KOPT-K1 (cell line): ENCODE results near the gene RAB11FIP4.
A peak's percentile ranks its signal among the peaks of the same experiment; 100 is the strongest.

Source experiments
- H3K27ac ChIP-seq: fragments of 200-600 bp; sonication (generic); 2 replicates; pipeline ENCODE4 v1.5.1; 2016; ENCODE audit warnings: antibody characterized with exemption, mild to moderate bottlenecking, low read depth, low read length; ENCODE audit not compliant: poor library complexity, severe bottlenecking
- H3K36me3 ChIP-seq: fragments of 200-600 bp; sonication (generic); 2 replicates; pipeline ENCODE4 v1.5.1; 2017; ENCODE audit warnings: antibody characterized with exemption, mild to moderate bottlenecking, low read length, moderate library complexity; ENCODE audit not compliant: insufficient read depth
- H3K9me3 ChIP-seq: fragments of 200-600 bp; sonication (generic); 2 replicates; pipeline ENCODE4 v1.5.1; 2017; ENCODE audit warnings: antibody characterized with exemption, low read length, mild to moderate bottlenecking; ENCODE audit not compliant: insufficient read depth, poor library complexity, severe bottlenecking

RAB11FIP4 gene

DNA sequence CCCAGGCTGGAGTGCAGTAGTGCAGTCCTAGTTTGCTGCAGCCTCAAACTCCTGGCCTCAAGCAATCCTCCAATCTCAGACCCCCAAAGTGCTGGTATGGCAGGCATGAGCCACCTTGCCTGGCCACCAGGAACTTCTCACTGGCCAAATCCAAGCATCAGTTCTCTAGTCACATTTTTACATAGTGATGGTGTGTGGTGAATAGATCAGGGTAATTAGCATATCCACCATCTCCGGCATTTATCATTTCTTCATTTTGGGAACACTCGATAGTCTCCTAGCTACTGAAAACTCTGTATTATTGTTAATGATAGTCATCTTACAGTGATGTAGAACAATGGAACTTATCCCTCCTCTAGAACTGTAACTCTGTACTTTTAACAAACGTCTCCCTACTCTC, 58.3 kb downstream of the RAB11FIP4 start:
- H3K27ac ChIP-seq, result no peak overlapping the region
- no peaks in the 10 kb centered on the region for H3K36me3 ChIP-seq
- H3K9me3 ChIP-seq, result no peaks in the 10 kb centered on the region

DNA sequence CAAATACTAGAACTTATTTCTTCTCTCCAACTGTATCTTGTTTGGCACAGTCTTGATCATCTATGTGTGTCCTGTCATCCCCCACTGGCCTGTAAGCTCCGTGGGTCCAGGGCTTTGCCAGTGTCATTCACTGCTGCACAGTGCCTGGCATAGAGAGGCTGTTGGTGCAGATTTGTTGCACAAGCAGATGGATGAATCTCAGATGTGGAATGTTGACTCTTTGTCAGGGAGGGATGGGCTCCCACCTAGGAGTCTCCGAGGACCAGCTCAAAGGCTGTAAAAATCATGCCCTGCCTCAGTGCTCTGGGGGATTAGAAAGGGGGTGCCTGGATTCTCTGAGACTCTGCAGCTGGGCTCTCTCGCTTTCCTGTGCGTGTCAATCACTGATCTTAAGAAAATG, 60.6 kb downstream of the RAB11FIP4 start:
- no peaks in the 10 kb centered on the region for H3K9me3 ChIP-seq
- H3K36me3 ChIP-seq, result no peaks in the 10 kb centered on the region
- H3K27ac ChIP-seq, result no peak overlapping the region

DNA sequence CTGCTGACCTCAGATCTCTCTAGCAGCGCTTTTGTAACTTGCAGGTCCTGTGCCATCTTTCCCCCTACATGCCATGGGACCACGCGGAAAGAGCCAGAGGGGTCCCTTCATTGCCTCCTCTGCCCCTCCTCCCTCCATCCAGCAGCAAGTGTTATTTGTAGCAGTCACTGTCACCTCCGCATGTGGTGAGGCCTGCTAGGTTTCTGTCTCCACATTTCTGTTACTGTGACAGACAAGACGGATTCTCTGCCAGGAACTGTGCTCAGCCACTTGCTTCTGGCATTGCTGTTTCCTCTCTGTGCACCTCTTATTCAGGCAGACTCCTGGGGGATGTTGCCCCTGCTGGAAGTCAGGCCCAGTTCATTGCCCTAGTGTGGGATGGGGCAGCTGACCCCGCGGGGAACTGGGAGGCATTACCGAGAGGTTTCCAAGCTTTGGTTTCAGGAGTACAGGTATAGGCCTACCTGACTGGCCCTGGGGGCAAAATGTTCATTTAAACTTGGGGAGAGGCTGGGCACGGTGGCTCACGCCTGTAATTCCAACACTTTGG, 61.2 kb downstream of the RAB11FIP4 start:
- H3K27ac ChIP-seq, result no peak overlapping the region
- no peaks in the 10 kb centered on the region for H3K9me3 ChIP-seq
- H3K36me3 ChIP-seq, result no peaks in the 10 kb centered on the region

DNA sequence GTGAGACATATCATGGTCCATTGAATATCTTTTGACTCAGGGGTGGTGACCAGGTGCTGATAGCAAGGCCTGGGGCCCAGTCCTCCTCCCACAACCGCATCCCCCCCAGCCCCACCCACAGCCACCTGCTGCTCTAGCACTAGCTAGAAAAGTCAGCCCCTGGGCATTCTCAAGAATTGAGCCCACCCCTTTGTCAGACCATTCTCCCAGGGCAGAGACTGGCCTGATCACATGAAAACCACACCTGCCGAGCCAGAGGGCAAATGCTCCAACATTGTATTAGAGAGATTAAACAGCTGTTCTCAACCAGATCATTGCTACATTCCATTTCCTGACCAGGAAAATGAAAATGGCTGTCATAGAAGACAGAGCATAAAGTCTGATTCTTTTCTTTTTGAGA, 62.4 kb downstream of the RAB11FIP4 start:
- Histone ChIP-seq H3K9me3 (no peaks in the 10 kb centered on the region), H3K27ac (no peak overlapping the region), H3K36me3 (no peaks in the 10 kb centered on the region)

DNA sequence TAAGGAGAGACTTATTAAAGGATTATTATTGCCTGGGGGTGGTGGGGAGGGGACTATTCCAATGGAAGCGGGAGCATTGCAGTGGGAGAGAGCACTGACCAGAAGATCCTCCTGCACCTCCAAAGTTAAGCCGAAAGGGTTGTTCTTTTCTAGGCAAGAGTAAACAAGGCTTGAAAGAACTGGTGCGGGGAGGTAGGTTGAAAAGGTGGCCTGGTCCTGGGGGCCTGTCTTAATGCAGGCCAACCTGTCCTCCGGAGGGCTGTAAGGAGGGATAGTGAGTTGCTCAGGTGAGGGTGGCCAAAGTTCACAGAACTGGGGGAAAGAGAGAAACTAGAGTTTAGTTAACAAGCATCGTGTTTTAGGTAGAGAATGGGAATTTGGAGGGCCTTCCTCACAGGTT, 65.3 kb downstream of the RAB11FIP4 start:
- Histone ChIP-seq H3K9me3 (no peaks in the 10 kb centered on the region), H3K27ac (no peak overlapping the region)

DNA sequence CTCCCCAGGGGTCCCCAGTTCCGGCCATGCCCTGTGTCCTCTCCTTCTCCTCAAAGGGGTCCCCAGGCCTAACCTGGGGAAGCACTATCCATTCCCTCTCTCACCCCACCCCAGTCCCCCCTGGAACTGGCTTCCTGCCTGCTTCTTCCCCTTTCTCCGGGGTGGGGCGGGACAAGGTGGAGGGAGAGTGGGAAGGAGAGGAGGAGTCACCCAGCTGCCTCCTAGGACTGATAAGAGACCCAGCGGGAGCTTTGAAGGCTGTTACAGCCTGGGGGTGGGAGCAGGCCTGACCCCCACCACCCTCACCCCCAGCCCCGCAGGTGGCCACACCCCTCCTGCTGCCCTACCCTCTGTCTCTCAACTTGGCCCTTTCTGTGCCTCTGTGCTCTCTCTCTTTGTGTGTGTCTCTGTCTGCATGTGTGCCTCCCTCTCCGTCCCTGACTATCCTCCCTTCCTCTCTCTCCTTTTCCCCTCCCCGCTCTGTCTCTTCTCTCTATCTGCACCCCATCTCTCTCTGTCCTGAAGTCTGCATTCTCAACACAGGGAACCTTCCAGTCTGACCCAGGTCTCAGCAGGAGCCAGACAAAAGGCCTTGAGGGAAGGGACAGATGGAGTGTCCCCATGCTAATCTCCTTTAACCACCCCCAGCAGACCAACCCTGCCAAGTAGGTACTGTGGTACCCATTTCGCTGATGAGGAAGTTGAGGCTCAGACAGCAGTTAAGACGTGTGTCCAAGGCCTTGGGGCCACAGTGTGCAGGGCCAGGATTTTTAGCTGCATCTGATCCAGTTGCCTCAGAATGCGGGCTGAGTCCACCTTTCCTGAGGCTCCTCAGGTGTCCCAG, 66.1 kb downstream of the RAB11FIP4 start:
- Histone ChIP-seq H3K36me3 (no peaks in the 10 kb centered on the region), H3K9me3 (no peaks in the 10 kb centered on the region), H3K27ac (no peak overlapping the region)

More for the DNA sequence above, 65.3 kb downstream of the RAB11FIP4 start:
- no peaks in the 10 kb centered on the region for H3K36me3 ChIP-seq

DNA sequence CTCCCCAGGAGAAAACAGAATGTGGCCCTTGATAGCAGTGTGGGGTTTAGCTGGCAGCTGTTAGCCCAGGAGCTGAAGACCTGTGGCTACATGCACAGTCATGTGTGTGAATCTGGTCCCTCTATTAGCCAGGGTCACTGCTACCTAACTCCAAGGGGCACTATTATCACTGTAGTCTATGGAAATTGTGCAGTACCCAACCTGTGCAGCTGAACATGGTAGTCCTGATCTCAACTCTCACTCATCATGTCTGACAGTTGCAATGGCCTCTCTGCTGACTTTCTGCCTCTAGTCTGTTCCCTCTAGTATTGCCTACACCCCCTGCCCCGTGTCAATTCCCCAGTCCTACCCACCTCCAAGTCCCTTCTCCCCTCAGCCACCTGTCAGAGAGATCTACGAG, 67.4 kb downstream of the RAB11FIP4 start:
- no peaks in the 10 kb centered on the region for H3K9me3 ChIP-seq
- no peak overlapping the region for H3K27ac ChIP-seq
- no peaks in the 10 kb centered on the region for H3K36me3 ChIP-seq

DNA sequence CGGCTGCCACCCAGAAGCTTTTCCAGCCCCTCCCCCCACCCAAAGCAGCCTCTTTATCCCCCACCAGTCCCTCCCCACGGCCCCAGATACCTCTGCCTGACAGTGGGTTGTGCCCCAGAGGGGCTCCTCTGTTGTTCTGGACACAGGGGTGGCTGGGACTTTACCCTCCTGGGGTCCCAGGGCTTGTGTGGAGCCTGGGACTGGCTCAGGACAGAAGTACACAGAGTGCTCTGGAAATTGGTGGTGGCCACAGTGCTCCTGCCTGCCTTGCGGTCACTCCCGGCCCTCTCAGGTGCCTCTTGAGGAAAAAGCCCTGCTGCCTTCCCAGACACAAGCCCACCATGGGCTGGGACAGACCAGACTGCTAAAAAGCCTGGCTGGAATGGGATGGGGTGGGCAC, 68.2 kb downstream of the RAB11FIP4 start:
- Histone ChIP-seq H3K27ac (no peak overlapping the region), H3K36me3 (no peaks in the 10 kb centered on the region), H3K9me3 (no peaks in the 10 kb centered on the region)

DNA sequence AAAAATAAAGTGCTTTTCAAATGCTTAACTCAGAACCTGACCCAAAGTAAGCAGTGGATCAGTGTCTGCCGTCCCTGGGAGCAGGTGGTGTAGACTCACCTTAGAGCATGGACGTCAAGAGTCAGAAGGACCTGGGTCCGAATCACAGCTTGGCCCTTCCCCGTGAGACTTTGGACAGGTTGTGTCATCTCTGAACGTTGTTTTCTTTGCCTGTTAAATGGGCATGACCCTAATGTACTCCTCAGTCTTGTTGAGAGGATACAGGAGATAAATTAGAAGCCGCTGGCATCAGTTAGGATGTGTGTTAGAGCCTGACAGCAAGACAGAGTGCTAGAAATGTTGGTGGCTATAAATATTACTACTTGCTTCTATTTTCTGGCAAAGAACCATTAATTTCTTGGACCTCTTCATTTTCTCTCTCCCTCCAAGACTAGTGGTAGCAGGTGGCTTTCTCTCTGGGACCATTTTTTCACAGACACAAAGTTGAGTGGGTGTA, 68.8 kb downstream of the RAB11FIP4 start:
- Histone ChIP-seq H3K9me3 (no peaks in the 10 kb centered on the region), H3K27ac (no peak overlapping the region), H3K36me3 (no peaks in the 10 kb centered on the region)

DNA sequence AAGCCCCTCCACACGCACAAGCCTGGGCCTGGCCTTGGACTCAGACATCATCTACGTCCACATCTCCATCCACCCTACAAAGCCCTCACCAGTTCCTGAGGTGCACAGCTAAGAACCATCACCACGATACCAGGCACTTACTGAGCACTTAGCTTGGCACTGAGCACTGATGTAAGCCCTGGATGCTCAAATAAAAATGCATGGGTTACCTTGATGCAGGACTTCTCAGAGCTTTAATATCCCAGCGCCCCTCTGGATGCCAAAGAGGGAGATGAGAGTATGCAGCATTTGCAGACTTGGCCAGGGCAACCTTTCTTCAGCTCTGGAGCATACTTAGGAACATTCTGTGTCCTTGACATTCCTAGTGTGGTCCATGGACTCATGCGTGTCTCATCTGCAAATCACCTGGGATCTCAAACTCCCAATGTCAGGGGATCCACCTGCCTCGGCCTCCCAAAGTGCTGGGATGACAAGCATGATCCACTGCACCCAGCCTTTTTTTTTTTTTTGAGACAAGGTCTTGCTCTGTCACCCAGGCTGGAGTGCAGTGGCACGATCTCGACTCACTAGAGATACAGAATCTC, 69.8 kb downstream of the RAB11FIP4 start:
- H3K9me3 ChIP-seq, result no peaks in the 10 kb centered on the region
- H3K27ac ChIP-seq, result no peak overlapping the region
- H3K36me3 ChIP-seq, result no peaks in the 10 kb centered on the region

DNA sequence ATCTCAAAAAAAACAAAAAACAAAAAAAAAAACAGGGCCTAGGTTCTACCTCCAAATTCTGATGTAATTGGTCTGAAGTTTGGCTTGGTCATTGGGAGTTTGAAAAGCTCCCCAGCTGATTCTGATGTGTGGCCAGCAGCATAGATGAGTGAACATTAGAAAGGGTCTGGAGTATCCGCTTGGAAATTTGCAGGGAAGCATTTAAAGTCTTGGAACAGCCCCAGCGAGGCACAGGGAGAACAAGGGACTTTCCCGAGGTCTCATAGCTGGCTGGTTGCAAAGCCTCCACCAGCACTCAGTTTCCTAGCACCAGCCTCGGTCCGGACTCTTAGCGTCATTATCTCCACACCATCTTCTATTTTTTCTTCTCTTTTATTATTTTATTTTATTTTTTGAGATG, 70.8 kb downstream of the RAB11FIP4 start:
- H3K36me3 ChIP-seq, result no peaks in the 10 kb centered on the region
- no peaks in the 10 kb centered on the region for H3K9me3 ChIP-seq
- H3K27ac ChIP-seq, result no peak overlapping the region

DNA sequence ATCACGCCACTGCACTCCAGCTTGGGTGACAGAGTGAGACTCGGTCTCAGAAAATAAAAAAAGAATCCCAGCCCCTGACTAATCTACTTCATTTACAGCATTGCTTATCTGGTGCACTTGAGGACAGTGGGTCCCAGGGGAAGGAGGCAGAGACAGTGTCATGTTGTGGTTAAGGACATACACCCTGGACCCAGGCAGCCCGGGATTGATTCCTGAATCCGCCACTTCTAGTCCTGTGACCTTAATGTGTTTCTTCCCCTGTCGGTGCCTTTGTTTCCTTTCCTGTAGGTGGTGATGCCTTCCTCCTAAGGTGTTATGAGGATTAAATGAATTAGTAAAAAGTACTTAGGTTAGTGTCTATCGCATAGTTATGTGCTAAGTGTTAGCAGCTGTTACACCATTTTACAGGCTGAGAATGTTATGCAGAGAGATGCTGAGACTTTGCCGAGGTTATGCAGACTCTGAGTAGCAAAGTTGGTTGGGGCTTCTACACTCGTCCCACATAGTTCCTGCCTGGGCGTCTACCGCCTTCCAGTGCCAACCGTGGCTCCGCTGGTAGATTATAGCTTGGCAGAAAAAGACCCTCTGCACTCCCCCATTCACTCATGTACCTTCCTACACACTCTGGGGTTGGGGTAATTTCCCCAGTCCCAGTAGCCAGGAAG, 74.8 kb downstream of the RAB11FIP4 start:
- H3K27ac ChIP-seq, result no peak overlapping the region
- H3K9me3 ChIP-seq, result no peaks in the 10 kb centered on the region
- no peaks in the 10 kb centered on the region for H3K36me3 ChIP-seq

DNA sequence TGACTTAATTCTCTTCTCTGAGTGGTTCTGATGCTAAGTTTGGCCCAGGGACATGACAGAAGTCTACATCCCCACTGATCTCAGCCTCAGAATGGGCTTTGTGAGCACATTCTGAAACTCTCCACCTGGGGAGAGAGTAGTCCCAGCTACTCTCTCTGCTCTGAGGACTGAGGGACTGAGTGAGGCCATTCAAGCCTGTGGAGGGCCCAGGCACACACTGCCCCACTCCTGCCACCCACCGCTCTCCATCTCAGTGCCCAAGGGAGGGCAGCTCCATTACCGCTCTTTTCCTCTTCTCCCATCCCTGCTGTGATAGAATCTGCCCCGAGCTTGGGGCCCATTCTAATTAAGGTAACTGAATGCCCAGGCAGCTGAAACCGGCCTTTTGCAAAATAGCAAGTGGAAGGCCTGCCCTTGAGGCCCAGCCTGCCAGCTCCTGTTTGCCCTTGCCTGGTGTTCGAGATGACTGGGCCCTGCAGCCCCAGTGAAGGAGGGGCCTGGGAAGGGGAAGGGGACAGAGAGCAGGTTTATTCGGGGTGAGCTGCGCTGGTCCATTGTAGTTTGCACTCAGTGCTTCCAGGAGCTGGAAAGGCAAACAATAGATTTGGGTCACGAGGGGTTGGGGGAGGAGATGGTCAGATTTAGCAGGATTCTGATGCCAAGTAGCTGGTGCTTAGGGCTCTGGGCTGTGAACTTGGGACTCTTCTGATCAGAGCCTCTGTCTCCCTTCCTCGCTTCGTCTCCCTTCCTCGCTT, 76.2 kb downstream of the RAB11FIP4 start:
- H3K27ac ChIP-seq, result no peak overlapping the region

DNA sequence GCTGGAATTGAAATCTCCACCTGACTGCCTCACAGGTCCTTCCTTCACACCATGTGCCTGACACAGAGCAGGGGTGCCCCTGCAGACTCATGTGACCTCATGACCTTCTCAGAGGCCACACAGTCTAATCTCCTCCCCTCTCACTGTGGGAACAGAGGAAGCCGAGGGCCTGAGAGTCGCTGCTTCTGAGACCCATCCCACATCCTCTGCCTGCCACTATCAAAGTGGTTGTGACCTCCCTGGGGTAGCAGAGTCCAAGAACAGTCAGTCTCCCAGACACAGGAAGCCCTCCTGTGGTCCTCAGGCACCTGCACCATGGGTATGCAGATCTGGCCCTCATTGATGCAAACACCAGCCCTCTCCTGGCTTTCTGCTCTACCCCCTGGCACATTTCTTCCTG, 78.5 kb downstream of the RAB11FIP4 start:
- Histone ChIP-seq H3K9me3 (no peaks in the 10 kb centered on the region), H3K36me3 (no peaks in the 10 kb centered on the region), H3K27ac (peak overlapping the region; percentile 10)

More for the DNA sequence above, 76.2 kb downstream of the RAB11FIP4 start:
- H3K36me3 ChIP-seq, result no peaks in the 10 kb centered on the region
- no peaks in the 10 kb centered on the region for H3K9me3 ChIP-seq

DNA sequence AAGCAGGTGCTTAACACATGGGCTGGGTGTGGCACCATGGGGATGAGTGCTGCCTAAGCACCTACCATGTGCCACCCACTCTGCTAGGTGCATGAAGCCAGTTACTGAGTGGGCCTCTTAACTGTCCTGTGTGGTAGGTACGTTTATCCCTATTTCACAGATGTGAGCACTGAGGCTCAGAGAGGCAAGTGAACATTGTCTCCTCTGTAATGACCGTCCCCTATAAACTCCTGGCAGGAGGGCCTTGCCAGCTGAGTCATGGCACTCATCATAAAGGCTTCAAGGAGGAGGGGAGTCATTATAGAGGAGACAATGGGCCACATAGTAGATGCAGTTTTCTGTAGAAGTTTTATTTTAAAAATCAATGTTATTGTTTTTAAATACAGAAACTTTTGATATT, 79.1 kb downstream of the RAB11FIP4 start:
- Histone ChIP-seq H3K9me3 (no peaks in the 10 kb centered on the region), H3K27ac (no peak overlapping the region), H3K36me3 (no peaks in the 10 kb centered on the region)
